MG63 (cell line): Measurements from ENCODE around the gene COG8. TPM values are rescaled to one million over a fixed set of nuclear protein-coding genes. Genes with fewer than 3 reads are reported as not detected.

ENCODE experiments used
- DNase-seq: peaks from one replicate; pipeline ENCODE4 v3.0.0-alpha.2; 2020
- H3K27me3 ChIP-seq: fragments of 250-450 bp; sonication (Bioruptor Pico); 2 replicates; pipeline ENCODE4 v1.5.1; 2020; ENCODE audit warnings: mild to moderate bottlenecking, moderate library complexity
- H3K36me3 ChIP-seq: fragments of 250-450 bp; sonication (Bioruptor Pico); 2 replicates; pipeline ENCODE4 v1.5.1; 2020; ENCODE audit warnings: mild to moderate bottlenecking, moderate library complexity
- H3K4me3 ChIP-seq: fragments of 250-450 bp; sonication (Bioruptor Pico); 2 replicates; pipeline ENCODE4 v1.5.1; 2020; ENCODE audit warnings: mild to moderate bottlenecking, moderate library complexity
- H3K9me3 ChIP-seq: fragments of 250-450 bp; sonication (Bioruptor Pico); 2 replicates; pipeline ENCODE4 v1.5.1; 2020; ENCODE audit warnings: mild to moderate bottlenecking, moderate library complexity
- total RNA-seq: library from RNA; depleted of rRNA; stranded (reverse); fragments of >200 nt; shearing (Covaris generic); gene quantifications from 2 replicates; pipeline ENCODE4 v1.2.3, GENCODE V29; 2014; ENCODE audit warnings: low replicate concordance; rRNA removed

COG8 gene
- total RNA-seq, 1 experiment from 2014 or later, result 51.9 TPM

DNA sequence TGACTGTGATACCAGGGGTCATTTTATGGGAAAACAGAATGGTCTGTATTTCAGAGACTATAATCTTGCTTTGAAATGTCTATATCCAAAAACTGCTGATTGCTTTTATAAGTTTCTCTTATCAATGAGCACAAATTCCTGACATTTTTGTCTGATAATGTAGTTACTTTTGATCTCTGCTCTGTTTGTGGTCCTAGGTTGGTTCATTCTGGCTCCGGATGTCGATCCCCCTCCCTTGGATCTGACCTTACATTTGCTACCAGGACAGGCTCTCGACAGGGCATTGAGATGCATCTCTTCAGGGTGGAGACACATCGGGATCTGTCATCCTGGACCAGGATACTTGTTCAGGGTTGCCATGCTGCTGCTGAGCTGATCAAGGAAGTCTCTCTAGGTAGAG, 55.5 kb downstream of the COG8 start:
- Histone ChIP-seq H3K4me3 (no peak overlapping the region), H3K36me3 (peaks cover 11% of the 10 kb centered on the region), H3K9me3 (no peaks in the 10 kb centered on the region), H3K27me3 (no peaks in the 10 kb centered on the region)
- DNase-seq, result no peak

DNA sequence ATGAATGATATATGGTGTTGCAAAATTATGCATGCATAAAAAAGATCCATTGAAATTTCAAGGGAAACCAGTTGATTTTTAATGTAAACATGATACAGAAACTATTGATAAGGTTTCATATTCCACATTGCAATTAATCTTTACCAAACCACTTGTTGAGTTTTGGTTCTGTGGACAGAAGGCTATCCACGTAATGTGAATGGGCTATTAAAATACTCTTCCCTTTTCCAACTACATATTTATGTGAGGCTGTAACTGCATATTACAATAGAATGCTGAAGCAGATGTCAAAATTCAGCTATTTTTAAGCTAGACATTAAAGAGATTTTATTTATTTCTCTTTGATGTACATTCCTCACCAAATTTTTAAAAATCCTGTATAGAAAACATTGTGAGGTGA, 62.0 kb downstream of the COG8 start:
- H3K4me3 ChIP-seq, result no peak overlapping the region
- H3K27me3 ChIP-seq, result no peaks in the 10 kb centered on the region
- DNase-seq, result no peak
- no peaks in the 10 kb centered on the region for H3K9me3 ChIP-seq
- H3K36me3 ChIP-seq, result no peaks in the 10 kb centered on the region; the same call in 1 of the 2 replicates

Other genes starting within 250 kb of the COG8 start
- 65.0 and 71.9 TPM in 2 replicates for gene HAS3, start 233.9 kb downstream of the COG8 start, total RNA-seq
- gene CHTF8, start 207.0 kb downstream of the COG8 start, total RNA-seq, result 125 and 166 TPM in 2 replicates
- gene UTP4, start 206.9 kb downstream of the COG8 start, total RNA-seq, result 76.6 and 108 TPM in 2 replicates
- gene SNTB2, start 152.4 kb downstream of the COG8 start, total RNA-seq, result 13.1 and 33.6 TPM in 2 replicates
- 31.3 and 34.5 TPM in 2 replicates for gene VPS4A, start 28.2 kb downstream of the COG8 start, total RNA-seq
- 9.1 and 28.5 TPM in 2 replicates for gene PDF, start 9.0 kb downstream of the COG8 start, total RNA-seq
- 24.0 and 32.6 TPM in 2 replicates for gene NIP7, start 208 bp upstream of the COG8 start, total RNA-seq
- gene TMED6, start 12.2 kb upstream of the COG8 start, total RNA-seq, result not detected in 2 replicates
- gene TERF2, start 46.4 kb upstream of the COG8 start, total RNA-seq, result 12.3 and 30.7 TPM in 2 replicates
- 45.2 and 48.9 TPM in 2 replicates for gene CYB5B, start 85.1 kb upstream of the COG8 start, total RNA-seq
- gene NFAT5, start 226.4 kb upstream of the COG8 start, total RNA-seq, result 1.2 and 18.8 TPM in 2 replicates